Upper lobe of left lung (tissue), 6 donors: Measurements from ENCODE around the gene EFCC1. TPM values are rescaled to one million over a fixed set of nuclear protein-coding genes. Genes with fewer than 3 reads are reported as not detected.

Experiments
- ATAC-seq, 2 donors: fragments of 200-7000 bp; cut with Tn5 transposase; one replicate each; pipeline ENCODE4 v1.9.1; 2022; ENCODE audit warnings: mild to moderate bottlenecking in 2 of 2, moderate library complexity in 2 of 2; ENCODE audit not compliant: low FRiP score in 2 of 2
- DNase-seq, 2 donors: peaks; one replicate each; pipeline ENCODE4 v3.0.0-alpha.2; 2019 to 2020
- H3K27ac ChIP-seq, 4 donors: fragments of 200-600 bp; sonication (generic); one replicate each; pipeline ENCODE4 v1.5.1; 2016 to 2019
- H3K27me3 ChIP-seq, 4 donors: fragments of 200-600 bp; sonication (generic); one replicate each; pipeline ENCODE4 v1.5.1; 2017 to 2019
- H3K36me3 ChIP-seq, 4 donors: fragments of 200-600 bp; sonication (generic); one replicate each; pipeline ENCODE4 v1.5.1; 2016 to 2019
- H3K4me1 ChIP-seq, 4 donors: fragments of 200-600 bp; sonication (generic); one replicate each; pipeline ENCODE4 v1.5.1; 2018 to 2019
- H3K4me3 ChIP-seq, 4 donors: fragments of 200-600 bp; sonication (generic); one replicate each; pipeline ENCODE4 v1.5.1; 2017 to 2019; ENCODE audit warnings: mild to moderate bottlenecking in 2 of 4, moderate library complexity in 1 of 4
- H3K9me3 ChIP-seq, 4 donors: fragments of 200-600 bp; sonication (generic); one replicate each; pipeline ENCODE4 v1.5.1; 2018 to 2019
- CTCF ChIP-seq, 6 experiments: fragments of 450-650 bp in 4 of 6; fragments of 200-600 bp in 2 of 6; sonication (generic) in 2 of 6; IDR thresholded peaks; one replicate each; pipeline ENCODE4 v1.5.1; 2016 to 2019; ENCODE audit warnings: antibody characterized with exemption in 6 of 6
- EP300 ChIP-seq, 4 donors: sonication (generic); formaldehyde crosslinking; IDR thresholded peaks; one replicate each; pipeline ENCODE4 v1.5.1; 2017; ENCODE audit warnings: antibody characterized with exemption in 4 of 4, control low read depth in 2 of 4
- POLR2A ChIP-seq, 4 donors: fragments of 450-650 bp; IDR thresholded peaks; one replicate each; pipeline ENCODE4 v1.5.1; 2016 to 2017; ENCODE audit warnings: antibody characterized with exemption in 4 of 4, mild to moderate bottlenecking in 2 of 4
- POLR2AphosphoS5 ChIP-seq, 2 donors: sonication (generic); formaldehyde crosslinking; IDR thresholded peaks; one replicate each; pipeline ENCODE4 v1.5.1; 2017; ENCODE audit warnings: antibody characterized with exemption in 2 of 2
- WGBS, 2 donors: methylation state at CpG; one replicate each; pipeline ENCODE4 v1.1.5; 2017 to 2018; 5-methylcytosine and 5-hydroxymethylcytosine counted together
- total RNA-seq, 6 donors: library from RNA; depleted of rRNA in 4 of 6; stranded (reverse); fragments of >200 nt in 4 of 6; gene quantifications; one replicate each; pipeline versions ENCODE4 v1.1.0 to v1.2.1, GENCODE V29; 2016 to 2021
- donor health status: DM: no; HTN: no; CAD: no; lungs with moderate emphysema.
- donor health status: DM: no; HTN: yes; CAD: no; lungs with severe emphysema.

EFCC1 gene
- total RNA-seq, 6 donors from 2014 or later, result 3.1 to 20.6 (median 11.4) TPM

DNA sequence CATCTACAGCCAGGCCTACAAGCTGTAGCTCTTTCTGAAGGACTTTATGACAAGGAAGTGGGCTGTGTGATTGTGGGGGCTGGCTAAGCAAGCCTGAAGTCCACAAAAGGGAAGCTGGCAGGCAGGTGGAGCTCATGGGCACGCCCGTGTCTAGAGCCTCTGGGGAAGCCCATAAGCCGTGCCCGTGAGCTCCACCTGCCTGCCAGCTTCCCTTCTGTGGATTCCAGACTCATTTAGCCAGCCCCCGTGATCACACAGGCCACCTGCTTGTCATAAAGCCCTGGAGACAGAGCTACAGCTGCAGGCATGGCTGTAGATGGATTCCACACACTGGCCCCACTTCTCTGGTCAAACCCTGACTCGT is 15.2 kb downstream of the EFCC1 start:
- peak in 1 of 6 experiments; percentile 6 for TF ChIP-seq CTCF (IDR thresholded peaks at IDR 0.05)
- TF ChIP-seq POLR2AphosphoS5 (IDR thresholded peaks at IDR 0.05), result no peak
- TF ChIP-seq EP300 (IDR thresholded peaks at IDR 0.05), result no peak
- ATAC-seq (no peak), DNase-seq (peak in 1 of 2 donors; percentile 64)
- H3K9me3 ChIP-seq, result no peaks in the 10 kb centered on the region
- WGBS, 2 donors, result 0 to 30% methylated on average over 1 to 6 of the region's 6 CpGs
- peaks cover 49 to 67% (median 61%) of the 10 kb centered on the region in 4 donors for H3K4me1 ChIP-seq
- H3K27ac ChIP-seq, result peak overlapping the region; percentile 74 to 88 (median 78)
- no peaks in the 10 kb centered on the region for H3K36me3 ChIP-seq
- peak overlapping the region in 1 of 4 donors; percentile 6 for H3K4me3 ChIP-seq
- H3K27me3 ChIP-seq, result no peaks in the 10 kb centered on the region

GRCh38 chr3:129016720-129017483 is 15.8 kb downstream of the EFCC1 start:
- TF ChIP-seq POLR2A (IDR thresholded peaks at IDR 0.05) (no peak), EP300 (IDR thresholded peaks at IDR 0.05) (peak in 1 of 4 donors; percentile 11)
- no peaks in the 10 kb centered on the region for H3K9me3 ChIP-seq
- peak in 1 of 2 donors; percentile 40 for DNase-seq
- 71 to 78% methylated on average over 4 to 14 of the region's 14 CpGs for WGBS, 2 donors
- H3K4me3 ChIP-seq, result no peak overlapping the region
- H3K36me3 ChIP-seq, result no peaks in the 10 kb centered on the region
- H3K27ac ChIP-seq, result peak overlapping the region; percentile 74 to 88 (median 78)
- no peaks in the 10 kb centered on the region for H3K27me3 ChIP-seq
- ATAC-seq, result peak; percentile 19 to 85
- H3K4me1 ChIP-seq, result peaks cover 54 to 73% (median 65%) of the 10 kb centered on the region in 4 donors

GRCh38 chr3:129017484-129017899 is 16.4 kb downstream of the EFCC1 start:
- H3K9me3 ChIP-seq, result no peaks in the 10 kb centered on the region
- 66 to 75% methylated on average over 7 of the region's 7 CpGs for WGBS, 2 donors

GRCh38 chr3:129018271-129018670 is 17.2 kb downstream of the EFCC1 start:
- 77 to 79% methylated on average over 2 of the region's 2 CpGs for WGBS, 2 donors
- H3K27me3 ChIP-seq, result no peaks in the 10 kb centered on the region
- no peak overlapping the region for H3K4me3 ChIP-seq
- DNase-seq (no peak), ATAC-seq (no peak)
- H3K9me3 ChIP-seq, result no peaks in the 10 kb centered on the region
- H3K4me1 ChIP-seq, result peaks cover 61 to 84% (median 74%) of the 10 kb centered on the region in 4 donors
- no peak for TF ChIP-seq CTCF (IDR thresholded peaks at IDR 0.05)
- no peak for TF ChIP-seq POLR2A (IDR thresholded peaks at IDR 0.05)
- no peak for TF ChIP-seq EP300 (IDR thresholded peaks at IDR 0.05)
- no peak for TF ChIP-seq POLR2AphosphoS5 (IDR thresholded peaks at IDR 0.05)
- peak overlapping the region; percentile 22 to 88 (median 78) for H3K27ac ChIP-seq
- no peaks in the 10 kb centered on the region for H3K36me3 ChIP-seq

More at GRCh38 chr3:129017484-129017899, 16.4 kb downstream of the EFCC1 start:
- TF ChIP-seq POLR2A (IDR thresholded peaks at IDR 0.05) (no peak), POLR2AphosphoS5 (IDR thresholded peaks at IDR 0.05) (peak; percentile 0 to 26)
- peaks cover 59 to 78% (median 68%) of the 10 kb centered on the region in 4 donors for H3K4me1 ChIP-seq
- no peak overlapping the region for H3K4me3 ChIP-seq
- H3K27me3 ChIP-seq, result no peaks in the 10 kb centered on the region
- H3K36me3 ChIP-seq, result no peaks in the 10 kb centered on the region
- DNase-seq (no peak), ATAC-seq (no peak)
- H3K27ac ChIP-seq, result peak overlapping the region; percentile 74 to 88 (median 78)

- Histone ChIP-seq H3K27ac (peak overlapping the region; percentile 22 to 88 (median 78)), H3K36me3 (no peaks in the 10 kb centered on the region), H3K27me3 (no peaks in the 10 kb centered on the region), H3K4me3 (no peak overlapping the region), H3K9me3 (no peaks in the 10 kb centered on the region), H3K4me1 (peaks cover 58 to 80% (median 73%) of the 10 kb centered on the region in 4 donors)
- TF ChIP-seq CTCF (IDR thresholded peaks at IDR 0.05) (no peak), POLR2AphosphoS5 (IDR thresholded peaks at IDR 0.05) (no peak), POLR2A (IDR thresholded peaks at IDR 0.05) (no peak), EP300 (IDR thresholded peaks at IDR 0.05) (no peak)
- no peak for DNase-seq
- 82 to 84% methylated on average over 9 of the region's 9 CpGs for WGBS, 2 donors
- ATAC-seq, result no peak
These were observed 17.6 kb downstream of the EFCC1 start for GRCh38 chr3:129018751-129019150.
